Kidney epithelial cell (primary cell): ENCODE data around the gene IMMP2L. TPM values are rescaled to one million over a fixed set of nuclear protein-coding genes. Genes with fewer than 3 reads are reported as not detected.
A peak's percentile ranks its signal among the peaks of the same experiment; 100 is the strongest.

Experiments used
- DNase-seq: peaks from one replicate; pipeline ENCODE4 v3.0.0-alpha.2; 2010; ENCODE audit warnings: low read depth
- H3K27me3 ChIP-seq: 2 replicates; pipeline ENCODE4 v1.6.0; 2011; ENCODE audit warnings: low read length; ENCODE audit not compliant: control insufficient read depth, insufficient read depth
- H3K36me3 ChIP-seq: 2 replicates; pipeline ENCODE4 v1.5.1; 2011; ENCODE audit warnings: low read length; ENCODE audit not compliant: control insufficient read depth, insufficient read depth
- H3K4me3 ChIP-seq: 2 replicates; pipeline ENCODE4 v1.5.1; 2011; ENCODE audit warnings: low read depth, mild to moderate bottlenecking, control low read depth, low read length
- CTCF ChIP-seq: IDR thresholded peaks from 2 replicates; pipeline ENCODE4 v1.5.1; 2011; ENCODE audit warnings: mild to moderate bottlenecking, moderate library complexity, low read length, control low read depth, inconsistent platforms; ENCODE audit not compliant: insufficient read depth, poor library complexity, severe bottlenecking
- total RNA-seq: library from RNA; depleted of rRNA; stranded (reverse); fragments of >200 nt; gene quantifications from 2 replicates; pipeline ENCODE4 v1.2.3, GENCODE V29; 2015

Gene IMMP2L
- total RNA-seq, 1 donor from 2014 or later, result 30.8 TPM

GRCh38 chr7:111578754-111579153 is 16.5 kb upstream of the IMMP2L start:
- Histone ChIP-seq H3K4me3 (no peak overlapping the region), H3K27me3 (no peaks in the 10 kb centered on the region), H3K36me3 (no peaks in the 10 kb centered on the region)
- TF ChIP-seq CTCF, result no peak
- DNase-seq, result no peak

GRCh38 chr7:111571720-111572119 is 9.4 kb upstream of the IMMP2L start:
- no peak for DNase-seq
- Histone ChIP-seq H3K27me3 (no peaks in the 10 kb centered on the region), H3K4me3 (no peak overlapping the region), H3K36me3 (no peaks in the 10 kb centered on the region)
- no peak for TF ChIP-seq CTCF

GRCh38 chr7:111568870-111569462 is 6.7 kb upstream of the IMMP2L start:
- no peak for TF ChIP-seq CTCF
- no peaks in the 10 kb centered on the region for H3K27me3 ChIP-seq
- H3K36me3 ChIP-seq, result no peaks in the 10 kb centered on the region
- no peak overlapping the region for H3K4me3 ChIP-seq
- no peak for DNase-seq

- no peak for DNase-seq
- Histone ChIP-seq H3K27me3 (no peaks in the 10 kb centered on the region), H3K36me3 (no peaks in the 10 kb centered on the region), H3K4me3 (no peak overlapping the region)
- no peak for TF ChIP-seq CTCF
Measured at GRCh38 chr7:111568419-111568818, 6.1 kb upstream of the IMMP2L start.

GRCh38 chr7:111564078-111564477 is 1.8 kb upstream of the IMMP2L start:
- Histone ChIP-seq H3K4me3 (no peak overlapping the region), H3K36me3 (no peaks in the 10 kb centered on the region), H3K27me3 (no peaks in the 10 kb centered on the region)
- no peak for DNase-seq
- no peak for TF ChIP-seq CTCF

- no peak for TF ChIP-seq CTCF
- no peak for DNase-seq
Measured at GRCh38 chr7:111561654-111561903, 713 bp downstream of the IMMP2L start.

More at GRCh38 chr7:111561654-111561903, 713 bp downstream of the IMMP2L start:
- no peaks in the 10 kb centered on the region for H3K27me3 ChIP-seq
- H3K36me3 ChIP-seq, result no peaks in the 10 kb centered on the region
- peak overlapping the region; percentile 94 for H3K4me3 ChIP-seq
